Measurements from ENCODE around the gene ALDH1L1.

The ALDH1L1 gene

GRCh38 chr3:126056088-126056487, 124.3 kb downstream of the ALDH1L1 start:
- TF ChIP-seq CTCF (IDR thresholded peaks at IDR 0.05; ENCODE audit: low read length, missing control alignments), result no peak
- DNase-seq (ENCODE audit: low read depth), result no peak
- no peak overlapping the region for H3K4me3 ChIP-seq (replicated peaks; ENCODE audit: low read depth, low read length)

- TF ChIP-seq CTCF (IDR thresholded peaks at IDR 0.05; ENCODE audit: low read length, missing control alignments), result no peak
- no peak overlapping the region for H3K4me3 ChIP-seq (replicated peaks; ENCODE audit: low read depth, low read length)
- DNase-seq (ENCODE audit: low read depth), result no peak
These were observed 125.5 kb downstream of the ALDH1L1 start for GRCh38 chr3:126054870-126055269.

GRCh38 chr3:126053949-126054569, 126.3 kb downstream of the ALDH1L1 start:
- no peak for DNase-seq (ENCODE audit: low read depth)
- no peak for TF ChIP-seq CTCF (IDR thresholded peaks at IDR 0.05; ENCODE audit: low read length, missing control alignments)
- no peak overlapping the region for H3K4me3 ChIP-seq (replicated peaks; ENCODE audit: low read depth, low read length)
